ENCODE data around the gene PITX2. TPM values are rescaled to one million over a fixed set of nuclear protein-coding genes. Genes with fewer than 3 reads are reported as not detected.

Gene PITX2
- total RNA-seq, 1 experiment from 2014 or later: 0.90 TPM

- Histone ChIP-seq H3K27ac (ENCODE audit: low read depth, low read length, poor library complexity, severe bottlenecking) (no peak overlapping the region), H3K9me3 (ENCODE audit: low read depth, low read length, poor library complexity, severe bottlenecking) (no peaks in the 10 kb centered on the region), H3K27me3 (replicated peaks; ENCODE audit: insufficient read depth, low read depth, low read length, poor library complexity) (no peaks in the 10 kb centered on the region), H3K4me3 (ENCODE audit: low read depth, low read length, poor library complexity, severe bottlenecking) (no peak overlapping the region), H3K36me3 (ENCODE audit: insufficient read depth, low read length, poor library complexity, severe bottlenecking) (no peaks in the 10 kb centered on the region), H3K4me1 (ENCODE audit: insufficient read depth, low read length, poor library complexity, severe bottlenecking) (peaks cover 6% of the 10 kb centered on the region)
- BruUV-seq (replicated peaks): no TSS peak
- POLR2A ChIA-PET (ENCODE audit: low non-redundant PET): no interaction called here
- intact Hi-C loops (cut with micrococcal nuclease; ENCODE audit: unreplicated experiment): no loop called here
- TF ChIP-seq CTCF (conservative IDR thresholded peaks at IDR 0.05; ENCODE audit: low read depth, low read length): no peak
- no peak for TF ChIP-seq EZH2 (IDR thresholded peaks at IDR 0.05; ENCODE audit: borderline replicate concordance, low read depth, low read length, poor library complexity, severe bottlenecking)
- CTCF ChIA-PET: no interaction called here
- DNase-seq (ENCODE audit: low spot score): no peak
Observed at GRCh38 chr4:110620322-110620690, 2.6 kb downstream of the PITX2 start.

GRCh38 chr4:110619463-110620247 is 3.2 kb downstream of the PITX2 start:
- no peak for TF ChIP-seq EZH2 (IDR thresholded peaks at IDR 0.05; ENCODE audit: borderline replicate concordance, low read depth, low read length, poor library complexity, severe bottlenecking)
- no peak for TF ChIP-seq CTCF (conservative IDR thresholded peaks at IDR 0.05; ENCODE audit: low read depth, low read length)
- CTCF ChIA-PET: no interaction called here
- Histone ChIP-seq H3K4me3 (ENCODE audit: low read depth, low read length, poor library complexity, severe bottlenecking) (no peak overlapping the region), H3K36me3 (ENCODE audit: insufficient read depth, low read length, poor library complexity, severe bottlenecking) (no peaks in the 10 kb centered on the region), H3K9me3 (ENCODE audit: low read depth, low read length, poor library complexity, severe bottlenecking) (no peaks in the 10 kb centered on the region), H3K27ac (ENCODE audit: low read depth, low read length, poor library complexity, severe bottlenecking) (no peak overlapping the region), H3K4me1 (ENCODE audit: insufficient read depth, low read length, poor library complexity, severe bottlenecking) (no peaks in the 10 kb centered on the region), H3K27me3 (replicated peaks; ENCODE audit: insufficient read depth, low read depth, low read length, poor library complexity) (no peaks in the 10 kb centered on the region)
- POLR2A ChIA-PET (ENCODE audit: low non-redundant PET): no interaction called here
- no TSS peak for BruUV-seq (replicated peaks)
- intact Hi-C loops (cut with micrococcal nuclease; ENCODE audit: unreplicated experiment): no loop called here
- no peak for DNase-seq (ENCODE audit: low spot score)

GRCh38 chr4:110618581-110619462 is 4.1 kb downstream of the PITX2 start:
- Histone ChIP-seq H3K36me3 (ENCODE audit: insufficient read depth, low read length, poor library complexity, severe bottlenecking) (no peaks in the 10 kb centered on the region), H3K4me1 (ENCODE audit: insufficient read depth, low read length, poor library complexity, severe bottlenecking) (no peaks in the 10 kb centered on the region), H3K9me3 (ENCODE audit: low read depth, low read length, poor library complexity, severe bottlenecking) (no peaks in the 10 kb centered on the region), H3K27ac (ENCODE audit: low read depth, low read length, poor library complexity, severe bottlenecking) (no peak overlapping the region), H3K4me3 (ENCODE audit: low read depth, low read length, poor library complexity, severe bottlenecking) (no peak overlapping the region), H3K27me3 (replicated peaks; ENCODE audit: insufficient read depth, low read depth, low read length, poor library complexity) (no peaks in the 10 kb centered on the region)
- no peak for DNase-seq (ENCODE audit: low spot score)
- TF ChIP-seq CTCF (conservative IDR thresholded peaks at IDR 0.05; ENCODE audit: low read depth, low read length): no peak
- TF ChIP-seq EZH2 (IDR thresholded peaks at IDR 0.05; ENCODE audit: borderline replicate concordance, low read depth, low read length, poor library complexity, severe bottlenecking): no peak
- intact Hi-C loops (cut with micrococcal nuclease; ENCODE audit: unreplicated experiment): no loop called here
- CTCF ChIA-PET: no interaction called here
- BruUV-seq (replicated peaks): no TSS peak
- POLR2A ChIA-PET (ENCODE audit: low non-redundant PET): no interaction called here

Data from A673 (cell line).